Thoracic aorta (tissue), 2 donors: ENCODE results near the gene RMND5B. TPM values are rescaled to one million over a fixed set of nuclear protein-coding genes. Genes with fewer than 3 reads are reported as not detected.
"Not testable (repeated sequence)": the region's sequence is repeated elsewhere in the genome, so short reads cannot be mapped to it uniquely, and the experiment has no call there.

ENCODE experiments used
- ATAC-seq: fragments of 150-250 bp; one replicate; pipeline ENCODE4 v1.8.0; 2017; ENCODE audit warnings: low read depth; ENCODE audit not compliant: insufficient number of reproducible peaks, low FRiP score
- DNase-seq: peaks from one replicate; pipeline ENCODE4 v3.0.0-alpha.2; 2020; ENCODE audit warnings: low spot score
- H3K27ac ChIP-seq, 2 donors: fragments of 200-600 bp; sonication (generic); 1 replicate in 1 of 2; 2 replicates in 1 of 2; pipeline ENCODE4 v1.5.1; 2016; ENCODE audit warnings: mild to moderate bottlenecking in 2 of 2, moderate library complexity in 2 of 2
- H3K27me3 ChIP-seq: fragments of 200-600 bp; sonication (generic); replicated peaks from 2 replicates; pipeline ENCODE4 v1.6.0; 2016; ENCODE audit warnings: mild to moderate bottlenecking; ENCODE audit not compliant: insufficient read depth
- H3K36me3 ChIP-seq: fragments of 200-600 bp; sonication (generic); one replicate; pipeline ENCODE4 v1.5.1; 2016
- H3K4me1 ChIP-seq, 2 donors: fragments of 200-600 bp; sonication (generic); 1 replicate in 1 of 2; 2 replicates in 1 of 2; pipeline versions ENCODE4 v1.5.1 to v1.6.0; 2016; ENCODE audit warnings: low read depth in 2 of 2, mild to moderate bottlenecking in 1 of 2; ENCODE audit not compliant: control insufficient read depth in 1 of 2
- H3K4me3 ChIP-seq: fragments of 200-600 bp; sonication (generic); 2 replicates; pipeline ENCODE4 v1.5.1; 2016; ENCODE audit warnings: mild to moderate bottlenecking
- H3K9me3 ChIP-seq: fragments of 200-600 bp; sonication (generic); 2 replicates; pipeline ENCODE4 v1.5.1; 2016
- CTCF ChIP-seq: fragments of 200-600 bp; sonication (generic); IDR thresholded peaks from one replicate; pipeline ENCODE4 v1.5.1; 2019; ENCODE audit warnings: antibody characterized with exemption
- total RNA-seq, 2 donors: library from RNA; depleted of rRNA; stranded (reverse); fragments of >200 nt; gene quantifications; one replicate each; pipeline versions ENCODE4 v1.1.0 to v1.2.3, GENCODE V29; 2016

RMND5B gene
- total RNA-seq, 2 donors from 2014 or later: 45.0 to 59.4 TPM

- ATAC-seq: no peak
Observed at GRCh38 chr5:178086266-178086665, 44.5 kb upstream of the RMND5B start.

GRCh38 chr5:178087199-178087598 lies 43.6 kb upstream of the RMND5B start:
- not testable (repeated sequence) for H3K9me3 ChIP-seq

More at GRCh38 chr5:178086266-178086665, 44.5 kb upstream of the RMND5B start:
- Histone ChIP-seq H3K9me3 (peaks cover 4% of the 10 kb centered on the region), H3K27ac (no peak overlapping the region), H3K4me3 (no peak overlapping the region), H3K4me1 (no peaks in the 10 kb centered on the region), H3K27me3 (no peaks in the 10 kb centered on the region), H3K36me3 (no peaks in the 10 kb centered on the region)
- TF ChIP-seq CTCF: no peak
- no peak for DNase-seq

GRCh38 chr5:178090856-178091255 lies 40.0 kb upstream of the RMND5B start:
- Histone ChIP-seq H3K36me3 (no peaks in the 10 kb centered on the region), H3K27me3 (no peaks in the 10 kb centered on the region), H3K9me3 (peaks cover 4% of the 10 kb centered on the region), H3K4me3 (no peak overlapping the region), H3K27ac (no peak overlapping the region), H3K4me1 (no peaks in the 10 kb centered on the region)
- DNase-seq (no peak), ATAC-seq (no peak)
- TF ChIP-seq CTCF: no peak

More at GRCh38 chr5:178087199-178087598, 43.6 kb upstream of the RMND5B start:
- not testable (repeated sequence) for H3K4me3 ChIP-seq, H3K27ac ChIP-seq, ATAC-seq, H3K36me3 ChIP-seq, DNase-seq, H3K27me3 ChIP-seq, H3K4me1 ChIP-seq

GRCh38 chr5:178093134-178093533 lies 37.7 kb upstream of the RMND5B start:
- Histone ChIP-seq H3K4me3 (no peak overlapping the region), H3K36me3 (no peaks in the 10 kb centered on the region), H3K27me3 (no peaks in the 10 kb centered on the region), H3K9me3 (peaks cover 4% of the 10 kb centered on the region), H3K27ac (no peak overlapping the region), H3K4me1 (no peaks in the 10 kb centered on the region)
- TF ChIP-seq CTCF: no peak
- ATAC-seq (no peak), DNase-seq (no peak)

- H3K36me3 ChIP-seq: no peaks in the 10 kb centered on the region
- H3K27me3 ChIP-seq: no peaks in the 10 kb centered on the region
- H3K4me1 ChIP-seq: no peaks in the 10 kb centered on the region
- ATAC-seq: no peak
- TF ChIP-seq CTCF: no peak
- H3K9me3 ChIP-seq: peaks cover 4% of the 10 kb centered on the region
- DNase-seq: no peak
- no peak overlapping the region for H3K4me3 ChIP-seq
- no peak overlapping the region for H3K27ac ChIP-seq
Observed at GRCh38 chr5:178094345-178094744, 36.5 kb upstream of the RMND5B start.

GRCh38 chr5:178098685-178099084 lies 32.1 kb upstream of the RMND5B start:
- no peaks in the 10 kb centered on the region for H3K27me3 ChIP-seq
- H3K4me3 ChIP-seq: no peak overlapping the region
- no peak for TF ChIP-seq CTCF
- no peak for DNase-seq
- no peak overlapping the region for H3K27ac ChIP-seq
- H3K9me3 ChIP-seq: no peaks in the 10 kb centered on the region
- ATAC-seq: no peak
- no peaks in the 10 kb centered on the region for H3K36me3 ChIP-seq
- H3K4me1 ChIP-seq: no peaks in the 10 kb centered on the region
